H9 (cell line): ENCODE data around the gene ERP29. TPM values are rescaled to one million over a fixed set of nuclear protein-coding genes. Genes with fewer than 3 reads are reported as not detected.

ENCODE experiments used
- DNase-seq: peaks from one replicate; pipeline ENCODE4 v3.0.0-alpha.2; 2017
- H2AFZ ChIP-seq: one replicate; pipeline ENCODE4 v1.6.1; 2013; ENCODE audit warnings: mild to moderate bottlenecking, low read length, control low read depth, moderate library complexity
- H2AK5ac ChIP-seq: 2 replicates; pipeline ENCODE4 v1.6.1; 2013; ENCODE audit warnings: low read length, control low read depth, mixed read lengths; ENCODE audit not compliant: insufficient read length
- H2BK120ac ChIP-seq: one replicate; pipeline ENCODE4 v1.6.1; 2013; ENCODE audit warnings: low read depth, mild to moderate bottlenecking, low read length, control low read depth, inconsistent platforms; ENCODE audit not compliant: poor library complexity, severe bottlenecking
- H2BK12ac ChIP-seq: 2 replicates; pipeline ENCODE4 v1.6.1; 2013; ENCODE audit warnings: low read length, control low read depth, mixed read lengths, low read depth; ENCODE audit not compliant: insufficient read length
- H2BK15ac ChIP-seq: 2 replicates; pipeline ENCODE4 v1.6.1; 2013; ENCODE audit warnings: low read depth, low read length, control low read depth
- H2BK20ac ChIP-seq: one replicate; pipeline ENCODE4 v1.6.1; 2013; ENCODE audit warnings: low read depth, mild to moderate bottlenecking, low read length, control low read depth, inconsistent platforms; ENCODE audit not compliant: poor library complexity, severe bottlenecking
- H2BK5ac ChIP-seq: 2 replicates; pipeline ENCODE4 v1.6.1; 2013; ENCODE audit warnings: low read length, control low read depth, mixed read lengths; ENCODE audit not compliant: insufficient read length
- H3K14ac ChIP-seq: 2 replicates; pipeline ENCODE4 v1.6.1; 2013; ENCODE audit warnings: low read length, control low read depth; ENCODE audit not compliant: insufficient read depth
- H3K18ac ChIP-seq: 2 replicates; pipeline ENCODE4 v1.6.1; 2013; ENCODE audit warnings: low read depth, mild to moderate bottlenecking, mixed read lengths, low read length, control low read depth; ENCODE audit not compliant: insufficient read length
- H3K23ac ChIP-seq: 2 replicates; pipeline ENCODE4 v1.6.1; 2013; ENCODE audit warnings: low read length, control low read depth, mixed read lengths, low read depth; ENCODE audit not compliant: insufficient read length
- H3K23me2 ChIP-seq: 2 replicates; pipeline ENCODE4 v1.6.1; 2013; ENCODE audit warnings: low read depth, mild to moderate bottlenecking, mixed read lengths, low read length, control low read depth; ENCODE audit not compliant: insufficient read length, poor library complexity, severe bottlenecking
- H3K27ac ChIP-seq: 2 replicates; pipeline ENCODE4 v1.5.1; 2013; ENCODE audit warnings: low read length, control low read depth, mixed read lengths, low read depth; ENCODE audit not compliant: insufficient read length
- H3K27me3 ChIP-seq: 2 replicates; pipeline ENCODE4 v1.6.1; 2013; ENCODE audit warnings: low read length, control low read depth, inconsistent platforms; ENCODE audit not compliant: insufficient read depth
- H3K4ac ChIP-seq: 2 replicates; pipeline ENCODE4 v1.6.1; 2013; ENCODE audit warnings: low read depth, mild to moderate bottlenecking, control low read depth, inconsistent platforms, low read length, moderate library complexity
- H3K4me1 ChIP-seq: 2 replicates; pipeline ENCODE4 v1.6.1; 2013; ENCODE audit warnings: low read length, control low read depth, inconsistent platforms; ENCODE audit not compliant: insufficient read depth
- H3K4me2 ChIP-seq: 2 replicates; pipeline ENCODE4 v1.6.1; 2013; ENCODE audit warnings: low read length, control low read depth, mixed read lengths; ENCODE audit not compliant: insufficient read length, insufficient read depth
- H3K56ac ChIP-seq: 2 replicates; pipeline ENCODE4 v1.6.1; 2013; ENCODE audit warnings: low read depth, mild to moderate bottlenecking, mixed read lengths, low read length, control low read depth; ENCODE audit not compliant: insufficient read length
- H3K79me1 ChIP-seq: 2 replicates; pipeline ENCODE4 v1.6.1; 2013; ENCODE audit warnings: low read depth, mild to moderate bottlenecking, moderate library complexity, low read length, control low read depth, inconsistent platforms; ENCODE audit not compliant: insufficient read depth, poor library complexity, severe bottlenecking
- H3K79me2 ChIP-seq: 2 replicates; pipeline ENCODE4 v1.6.1; 2013; ENCODE audit warnings: low read length, control low read depth, inconsistent platforms; ENCODE audit not compliant: insufficient read depth
- H3K9ac ChIP-seq: 2 replicates; pipeline ENCODE4 v1.6.1; 2013; ENCODE audit warnings: low read length, control low read depth, mixed read lengths; ENCODE audit not compliant: insufficient read length; ENCODE audit errors: extremely low read depth
- H3K9me3 ChIP-seq: one replicate; pipeline ENCODE4 v1.6.1; 2013; ENCODE audit warnings: low read depth, low read length, inconsistent platforms; ENCODE audit not compliant: control insufficient read depth
- H3T11ph ChIP-seq: one replicate; pipeline ENCODE4 v1.6.1; 2013; ENCODE audit warnings: mild to moderate bottlenecking, low read length, control low read depth, inconsistent platforms
- H4K20me1 ChIP-seq: one replicate; pipeline ENCODE4 v1.6.1; 2013; ENCODE audit not compliant: control insufficient read depth, insufficient read length, insufficient read depth
- H4K5ac ChIP-seq: 2 replicates; pipeline ENCODE4 v1.6.1; 2013; ENCODE audit warnings: low read depth, mild to moderate bottlenecking, mixed read lengths, low read length, control low read depth; ENCODE audit not compliant: insufficient read length
- H4K8ac ChIP-seq: replicated peaks from 2 replicates; pipeline ENCODE4 v1.6.1; 2013; ENCODE audit warnings: low read length, control low read depth, mixed read lengths, low read depth; ENCODE audit not compliant: insufficient read length
- H4K91ac ChIP-seq: 2 replicates; pipeline ENCODE4 v1.6.1; 2013; ENCODE audit warnings: low read depth, mild to moderate bottlenecking, moderate library complexity, mixed read lengths, low read length, control low read depth; ENCODE audit not compliant: insufficient read length
- H3K27ac Mint-ChIP-seq, 3 experiments: 2 replicates in 2 of 3; 3 replicates in 1 of 3; pipeline ENCODE4 v1.8.0; 2020 to 2021; ENCODE audit warnings: mixed read lengths in 3 of 3, mild to moderate bottlenecking in 1 of 3, moderate library complexity in 1 of 3
- H3K27me3 Mint-ChIP-seq: 2 replicates; pipeline ENCODE4 v1.8.0; 2021; ENCODE audit warnings: low read depth, mild to moderate bottlenecking, moderate library complexity, mixed read lengths
- H3K36me3 Mint-ChIP-seq, 3 experiments: 2 replicates in 2 of 3; 3 replicates in 1 of 3; pipeline ENCODE4 v1.8.0; 2020 to 2021; ENCODE audit warnings: low read depth in 3 of 3, mixed read lengths in 3 of 3; ENCODE audit not compliant: insufficient read depth in 1 of 3
- H3K4me1 Mint-ChIP-seq, 2 experiments: 2 replicates each; pipeline ENCODE4 v1.8.0; 2020; ENCODE audit warnings: mixed read lengths in 2 of 2
- H3K4me3 Mint-ChIP-seq, 2 experiments: 2 replicates in 1 of 2; 3 replicates in 1 of 2; pipeline ENCODE4 v1.8.0; 2020 to 2021; ENCODE audit warnings: mild to moderate bottlenecking in 2 of 2, mixed read lengths in 2 of 2, moderate library complexity in 1 of 2
- H3K9me3 Mint-ChIP-seq, 2 experiments: 2 replicates in 1 of 2; 3 replicates in 1 of 2; pipeline ENCODE4 v1.8.0; 2020; ENCODE audit warnings: mild to moderate bottlenecking in 2 of 2, mixed read lengths in 2 of 2, moderate library complexity in 1 of 2
- CTCF ChIP-seq: fragments of 200-600 bp; sonication (generic); conservative IDR thresholded peaks from 3 replicates; pipeline ENCODE4 v1.8.0; 2021; ENCODE audit warnings: antibody characterized with exemption, mild to moderate bottlenecking
- total RNA-seq: library from RNA; stranded (reverse); gene quantifications from 2 replicates; pipeline ENCODE4 v1.2.1, GENCODE V29; 2021

ERP29 gene
- total RNA-seq, 1 experiment from 2014 or later = 160 TPM

DNA sequence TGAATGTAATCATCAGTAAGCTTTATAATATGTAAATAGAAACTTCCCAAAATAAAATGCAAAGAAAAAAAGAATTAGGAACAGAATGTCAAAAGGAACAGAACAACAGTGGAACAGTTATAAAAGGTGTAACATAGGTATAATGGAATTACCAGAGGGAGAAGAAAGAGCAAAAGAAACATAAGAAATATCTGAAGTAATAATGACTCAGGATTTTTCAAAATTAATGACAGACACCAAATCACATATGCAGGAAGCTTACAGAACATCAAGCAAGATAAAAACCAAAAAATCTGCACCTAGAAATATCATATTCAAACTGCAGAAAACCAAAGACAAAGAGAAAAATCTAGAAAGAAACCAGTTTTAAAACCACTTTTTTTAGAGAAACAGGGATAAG, 36.4 kb upstream of the ERP29 start:
- H3K27me3 ChIP-seq = no peaks in the 10 kb centered on the region
- no peaks in the 10 kb centered on the region for H3K23me2 ChIP-seq
- H3K4me1 ChIP-seq = no peaks in the 10 kb centered on the region
- H3K4ac ChIP-seq = no peak overlapping the region
- Mint-ChIP-seq H3K4me3 (no peak overlapping the region), H3K9me3 (no peaks in the 10 kb centered on the region; a peak in 1 of 5 replicates), H3K4me1 (no peaks in the 10 kb centered on the region), H3K36me3 (no peaks in the 10 kb centered on the region), H3K27me3 (no peaks in the 10 kb centered on the region), H3K27ac (no peak overlapping the region)
- H4K8ac ChIP-seq = no peak overlapping the region
- no peak overlapping the region for H3K4me2 ChIP-seq
- H3K9ac ChIP-seq = no peak overlapping the region
- H3K56ac ChIP-seq = no peak overlapping the region
- no peak overlapping the region for H3T11ph ChIP-seq
- no peaks in the 10 kb centered on the region for H4K20me1 ChIP-seq
- no peak overlapping the region for H4K5ac ChIP-seq
- H3K27ac ChIP-seq = no peak overlapping the region
- no peak overlapping the region for H2AFZ ChIP-seq
- H3K18ac ChIP-seq = no peak overlapping the region
- H2BK120ac ChIP-seq = no peak overlapping the region
- H2BK20ac ChIP-seq = no peak overlapping the region
- H2BK12ac ChIP-seq = no peak overlapping the region
- no peak overlapping the region for H4K91ac ChIP-seq
- H2BK15ac ChIP-seq = no peak overlapping the region
- DNase-seq = no peak
- H3K79me1 ChIP-seq = no peaks in the 10 kb centered on the region
- no peak overlapping the region for H3K23ac ChIP-seq
- H2AK5ac ChIP-seq = no peak overlapping the region
- TF ChIP-seq CTCF = no peak
- no peak overlapping the region for H2BK5ac ChIP-seq
- no peaks in the 10 kb centered on the region for H3K79me2 ChIP-seq
- H3K9me3 ChIP-seq = no peaks in the 10 kb centered on the region
- H3K14ac ChIP-seq = no peak overlapping the region
